Neural cell (in vitro differentiated cells): ENCODE measurements around the gene KDM4B. TPM values are rescaled to one million over a fixed set of nuclear protein-coding genes. Genes with fewer than 3 reads are reported as not detected.
A peak's percentile ranks its signal among the peaks of the same experiment; 100 is the strongest.

Source experiments
- H2AFZ ChIP-seq: fragments of 200-600, 300-800 bp; sonication (generic), shearing (Covaris generic); 2 replicates; pipeline ENCODE4 v1.6.0; 2014; ENCODE audit warnings: low read depth, mild to moderate bottlenecking, antibody characterized with exemption, low read length, moderate library complexity
- H3F3A ChIP-seq: fragments of 200-600 bp; shearing (Covaris generic); 2 replicates; pipeline ENCODE4 v1.6.1; 2016; ENCODE audit warnings: mild to moderate bottlenecking, moderate library complexity, mixed read lengths, antibody characterized with exemption, low read length; ENCODE audit not compliant: insufficient read depth, poor library complexity, severe bottlenecking
- H3K27ac ChIP-seq: fragments of 200-600, 300-800 bp; sonication (generic), shearing (Covaris generic); 2 replicates; pipeline ENCODE4 v1.5.1; 2014; ENCODE audit warnings: mild to moderate bottlenecking, low read length, moderate library complexity
- H3K27me3 ChIP-seq: fragments of 300-800, 200-600 bp; sonication (generic), shearing (Covaris generic); 2 replicates; pipeline ENCODE4 v1.6.0; 2014; ENCODE audit warnings: mild to moderate bottlenecking, low read depth, low read length, moderate library complexity; ENCODE audit not compliant: insufficient read depth
- H3K36me3 ChIP-seq: fragments of 300-800, 200-600 bp; sonication (generic), shearing (Covaris generic); 2 replicates; pipeline ENCODE4 v1.5.1; 2014; ENCODE audit warnings: mild to moderate bottlenecking, antibody characterized with exemption, low read length, moderate library complexity; ENCODE audit not compliant: insufficient read depth
- H3K4me2 ChIP-seq: fragments of 300-800, 200-600 bp; sonication (generic), shearing (Covaris generic); 2 replicates; pipeline ENCODE4 v1.6.0; 2014; ENCODE audit warnings: mild to moderate bottlenecking, low read length
- H3K4me3 ChIP-seq: fragments of 300-800, 200-600 bp; sonication (generic), shearing (Covaris generic); 2 replicates; pipeline ENCODE4 v1.5.1; 2014; ENCODE audit warnings: mild to moderate bottlenecking, low read length, moderate library complexity
- H3K79me2 ChIP-seq: fragments of 200-600 bp; shearing (Covaris generic); replicated peaks from 2 replicates; pipeline ENCODE4 v1.6.0; 2014; ENCODE audit warnings: mild to moderate bottlenecking, low read length, moderate library complexity; ENCODE audit not compliant: insufficient read depth
- H3K9ac ChIP-seq: fragments of 300-800, 200-600 bp; sonication (generic), shearing (Covaris generic); 2 replicates; pipeline ENCODE4 v1.6.1; 2016; ENCODE audit warnings: mild to moderate bottlenecking, low read length, mixed read lengths
- H3K9me2 ChIP-seq: fragments of 200-600 bp; shearing (Covaris generic); 2 replicates; pipeline ENCODE4 v1.6.1; 2016; ENCODE audit warnings: mild to moderate bottlenecking, low read length, mixed read lengths; ENCODE audit not compliant: insufficient read depth
- H3K9me3 ChIP-seq: fragments of 200-600, 300-800 bp; sonication (generic), shearing (Covaris generic); 2 replicates; pipeline ENCODE4 v1.6.1; 2016; ENCODE audit warnings: mild to moderate bottlenecking, mixed run types, low read length, moderate library complexity, mixed read lengths
- H4K20me1 ChIP-seq: fragments of 200-600 bp; shearing (Covaris generic); 2 replicates; pipeline ENCODE4 v1.6.1; 2016; ENCODE audit warnings: mild to moderate bottlenecking, mixed run types; ENCODE audit not compliant: insufficient read depth
- CTCF ChIP-seq: fragments of 450-650 bp; IDR thresholded peaks from 2 replicates; pipeline ENCODE4 v1.5.1; 2014; ENCODE audit warnings: antibody characterized with exemption, mild to moderate bottlenecking, moderate library complexity; ENCODE audit not compliant: poor library complexity, severe bottlenecking
- EP300 ChIP-seq: fragments of 450-650 bp; conservative IDR thresholded peaks from 2 replicates; pipeline ENCODE4 v1.6.1; 2014; ENCODE audit warnings: antibody characterized with exemption, mild to moderate bottlenecking, moderate library complexity; ENCODE audit not compliant: poor library complexity, severe bottlenecking
- EZH2 ChIP-seq: fragments of 200-600, 300-800 bp; shearing (Covaris generic), sonication (generic); IDR thresholded peaks from 2 replicates; pipeline ENCODE4 v1.6.1; 2014; ENCODE audit warnings: antibody characterized with exemption, low read length, borderline replicate concordance, mild to moderate bottlenecking; ENCODE audit not compliant: insufficient read depth, poor library complexity, severe bottlenecking
- MXI1 ChIP-seq: fragments of 450-650 bp; conservative IDR thresholded peaks from 2 replicates; pipeline ENCODE4 v1.6.1; 2014; ENCODE audit warnings: antibody characterized with exemption, mild to moderate bottlenecking; ENCODE audit not compliant: poor library complexity, severe bottlenecking
- POLR2AphosphoS5 ChIP-seq: IDR thresholded peaks from 2 replicates; pipeline ENCODE4 v1.6.1; 2012
- RAD21 ChIP-seq: fragments of 450-650 bp; conservative IDR thresholded peaks from 2 replicates; pipeline ENCODE4 v1.6.1; 2014; ENCODE audit warnings: antibody characterized with exemption, mild to moderate bottlenecking, moderate library complexity
- REST ChIP-seq: IDR thresholded peaks from 2 replicates; pipeline ENCODE4 v1.6.1; 2012; ENCODE audit warnings: borderline replicate concordance
- SMC3 ChIP-seq: fragments of 450-650 bp; conservative IDR thresholded peaks from 2 replicates; pipeline ENCODE4 v1.6.1; 2014; ENCODE audit warnings: antibody characterized with exemption, mild to moderate bottlenecking, moderate library complexity; ENCODE audit not compliant: poor library complexity
- TAF1 ChIP-seq: IDR thresholded peaks from 2 replicates; pipeline ENCODE4 v1.6.1; 2012; ENCODE audit warnings: low read depth
- polyA plus RNA-seq: library from polyadenylated mRNA; depleted of rRNA; stranded (reverse); fragments of >200 nt; gene quantifications from 2 replicates; pipeline ENCODE4 v1.2.3, GENCODE V29; 2014

KDM4B gene
- polyA plus RNA-seq, 1 donor from 2014 or later, result 19.1 TPM

GRCh38 chr19:5074407-5074806 is 105.5 kb downstream of the KDM4B start:
- Histone ChIP-seq H3K36me3 (no peaks in the 10 kb centered on the region), H3K27me3 (no peaks in the 10 kb centered on the region), H3K27ac (no peak overlapping the region), H3K79me2 (no peaks in the 10 kb centered on the region), H3F3A (no peaks in the 10 kb centered on the region), H2AFZ (no peak overlapping the region), H3K4me2 (no peak overlapping the region), H3K9ac (peak overlapping the region; percentile 3), H3K9me2 (no peaks in the 10 kb centered on the region), H3K4me3 (no peak overlapping the region), H4K20me1 (no peaks in the 10 kb centered on the region), H3K9me3 (no peaks in the 10 kb centered on the region)
- TF ChIP-seq POLR2AphosphoS5, result no peak
- TF ChIP-seq MXI1, result no peak
- TF ChIP-seq REST, result no peak
- TF ChIP-seq RAD21, result no peak
- TF ChIP-seq EP300, result no peak
- no peak for TF ChIP-seq EZH2
- TF ChIP-seq CTCF, result no peak
- no peak for TF ChIP-seq TAF1
- no peak for TF ChIP-seq SMC3

- no peaks in the 10 kb centered on the region for H3K27me3 ChIP-seq
- H3K9me2 ChIP-seq, result no peaks in the 10 kb centered on the region
- no peak overlapping the region for H3K4me3 ChIP-seq
- H3K9ac ChIP-seq, result no peak overlapping the region
- no peak for TF ChIP-seq CTCF
- no peak for TF ChIP-seq EZH2
- TF ChIP-seq RAD21, result no peak
- TF ChIP-seq SMC3, result no peak
- TF ChIP-seq REST, result no peak
- no peak for TF ChIP-seq TAF1
- TF ChIP-seq EP300, result no peak
- TF ChIP-seq MXI1, result no peak
- no peak for TF ChIP-seq POLR2AphosphoS5
- no peak overlapping the region for H3K27ac ChIP-seq
- no peaks in the 10 kb centered on the region for H3K9me3 ChIP-seq
- no peak overlapping the region for H2AFZ ChIP-seq
- no peaks in the 10 kb centered on the region for H3K36me3 ChIP-seq
- H3F3A ChIP-seq, result no peaks in the 10 kb centered on the region
- no peak overlapping the region for H3K4me2 ChIP-seq
- no peaks in the 10 kb centered on the region for H4K20me1 ChIP-seq
- no peaks in the 10 kb centered on the region for H3K79me2 ChIP-seq
These were observed 106.0 kb downstream of the KDM4B start for GRCh38 chr19:5074830-5075394.
